Measurements from ENCODE around the gene SPINK4. TPM values are rescaled to one million over a fixed set of nuclear protein-coding genes. Genes with fewer than 3 reads are reported as not detected.

SPINK4 gene
- total RNA-seq, 2 experiments from 2014 or later: not detected

DNA sequence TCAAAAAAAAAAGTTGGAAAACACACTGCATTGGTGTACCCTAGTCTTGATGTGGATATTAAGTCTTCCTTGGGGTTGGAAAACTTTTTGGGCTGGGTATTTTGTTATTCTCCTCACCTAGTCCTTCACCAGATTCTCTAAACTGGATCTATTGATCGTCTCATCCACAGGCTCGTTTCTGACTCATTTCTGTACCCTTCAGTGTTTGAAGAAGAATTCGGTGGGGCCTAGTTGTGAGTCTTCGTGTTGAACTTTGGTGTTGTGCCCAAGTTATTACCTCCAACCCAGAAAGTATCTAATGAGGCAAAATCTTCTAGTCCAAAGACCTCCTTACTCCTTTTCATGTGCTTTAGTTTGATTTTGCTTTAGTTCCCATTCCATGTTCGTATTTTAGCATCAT, 51.9 kb downstream of the SPINK4 start:
- POLR2A ChIA-PET: no interaction called here
- H3K4me1 Mint-ChIP-seq: peaks cover 45% of the 10 kb centered on the region
- DNase-seq: no peak

DNA sequence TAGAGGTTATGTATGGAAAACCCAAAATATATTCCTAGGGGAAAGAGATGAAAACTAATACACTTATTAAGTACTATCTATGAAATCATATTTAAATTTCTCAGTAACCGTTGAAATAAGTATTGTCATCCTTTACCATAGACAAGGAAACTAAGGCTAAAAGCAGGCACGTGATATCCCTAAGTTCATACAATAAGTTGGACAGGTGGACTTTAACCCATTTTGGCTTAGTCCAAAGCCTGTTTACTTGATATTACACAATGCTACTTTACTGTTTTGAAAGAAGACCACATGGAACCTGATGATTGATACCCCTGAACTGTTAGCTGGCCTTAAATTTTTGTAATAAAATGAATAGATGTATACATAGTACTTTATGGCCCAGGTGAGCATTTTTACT, 53.8 kb downstream of the SPINK4 start:
- no peak overlapping the region for H3K27ac Mint-ChIP-seq
- ATAC-seq (ENCODE audit: low read depth) (no peak), DNase-seq (no peak)
- H3K4me1 Mint-ChIP-seq: peaks cover 56% of the 10 kb centered on the region
- H3K27me3 Mint-ChIP-seq: no peaks in the 10 kb centered on the region
- H3K4me3 Mint-ChIP-seq: no peak overlapping the region
- peaks cover 36% of the 10 kb centered on the region for H3K36me3 Mint-ChIP-seq
- no peaks in the 10 kb centered on the region for H3K9me3 Mint-ChIP-seq
- POLR2A ChIA-PET: no interaction called here

More for the DNA sequence above, 51.9 kb downstream of the SPINK4 start:
- peaks cover 27% of the 10 kb centered on the region for H3K36me3 Mint-ChIP-seq
- no peak for ATAC-seq (ENCODE audit: low read depth)
- no peaks in the 10 kb centered on the region for H3K9me3 Mint-ChIP-seq
- peak overlapping the region; percentile 93 for H3K4me3 Mint-ChIP-seq
- no peaks in the 10 kb centered on the region for H3K27me3 Mint-ChIP-seq
- H3K27ac Mint-ChIP-seq: peak overlapping the region; percentile 98

DNA sequence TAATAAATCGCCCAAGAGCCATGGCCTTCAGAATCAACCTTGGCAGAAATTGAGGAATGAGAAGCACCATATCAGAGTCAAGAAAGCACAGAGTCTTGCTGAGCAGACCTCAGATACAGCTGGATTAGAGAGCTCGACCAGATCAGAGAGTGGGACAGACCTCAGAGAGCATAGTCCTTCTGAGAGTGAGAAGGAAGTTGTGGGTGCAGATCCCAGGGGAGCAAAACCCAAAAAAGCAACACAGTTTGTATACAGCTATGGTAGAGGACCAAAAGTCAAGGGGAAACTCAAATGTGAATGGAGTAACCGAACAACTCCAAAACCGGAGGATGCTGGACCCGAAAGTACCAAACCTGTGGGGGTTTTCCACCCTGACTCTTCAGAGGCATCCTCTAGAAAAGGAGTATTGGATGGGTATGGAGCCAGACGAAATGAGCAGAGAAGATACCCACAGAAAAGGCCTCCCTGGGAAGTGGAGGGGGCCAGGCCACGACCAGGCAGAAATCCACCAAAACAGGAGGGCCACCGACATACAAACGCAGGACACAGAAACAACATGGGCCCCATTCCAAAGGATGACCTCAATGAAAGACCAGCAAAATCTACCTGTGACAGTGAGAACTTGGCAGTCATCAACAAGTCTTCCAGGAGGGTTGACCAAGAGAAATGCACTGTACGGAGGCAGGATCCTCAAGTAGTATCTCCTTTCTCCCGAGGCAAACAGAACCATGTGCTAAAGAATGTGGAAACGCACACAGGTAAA, 54.9 kb downstream of the SPINK4 start:
- DNase-seq (no peak), ATAC-seq (ENCODE audit: low read depth) (no peak)
- Mint-ChIP-seq H3K4me3 (peak overlapping the region; percentile 20), H3K27ac (peak overlapping the region; percentile 28), H3K4me1 (peaks cover 59% of the 10 kb centered on the region), H3K9me3 (no peaks in the 10 kb centered on the region), H3K36me3 (peaks cover 42% of the 10 kb centered on the region), H3K27me3 (no peaks in the 10 kb centered on the region)
- POLR2A ChIA-PET: no interaction called here

DNA sequence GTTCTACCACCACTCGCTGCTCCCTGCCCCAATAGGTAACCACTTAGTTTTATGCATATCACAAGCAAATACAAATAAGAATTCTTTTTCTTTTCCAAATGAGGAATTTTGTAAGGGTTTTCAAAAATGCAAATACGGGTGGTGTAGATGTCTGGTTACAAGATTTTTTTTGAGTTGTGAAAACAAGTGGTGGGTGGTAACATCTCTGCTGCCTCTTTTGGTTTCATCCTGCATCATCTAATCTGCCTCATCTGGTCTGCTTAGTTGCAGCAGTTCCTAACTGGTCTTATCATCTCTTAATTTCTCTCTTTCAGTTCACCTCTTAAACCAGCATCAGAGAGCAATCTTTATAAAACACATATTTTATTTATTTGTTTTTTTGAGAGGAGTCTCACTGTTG, 55.6 kb downstream of the SPINK4 start:
- Mint-ChIP-seq H3K27ac (peak overlapping the region; percentile 63), H3K4me3 (no peak overlapping the region), H3K36me3 (peaks cover 42% of the 10 kb centered on the region), H3K4me1 (peaks cover 59% of the 10 kb centered on the region), H3K27me3 (no peaks in the 10 kb centered on the region), H3K9me3 (no peaks in the 10 kb centered on the region)
- POLR2A ChIA-PET: interaction anchor here (1.0 kb wide), 1 partner anchor 270 kb away, joined by 3 read pairs; the partner anchor contains the start of gene DNAJA1
- DNase-seq: no peak
- ATAC-seq (ENCODE audit: low read depth): no peak

DNA sequence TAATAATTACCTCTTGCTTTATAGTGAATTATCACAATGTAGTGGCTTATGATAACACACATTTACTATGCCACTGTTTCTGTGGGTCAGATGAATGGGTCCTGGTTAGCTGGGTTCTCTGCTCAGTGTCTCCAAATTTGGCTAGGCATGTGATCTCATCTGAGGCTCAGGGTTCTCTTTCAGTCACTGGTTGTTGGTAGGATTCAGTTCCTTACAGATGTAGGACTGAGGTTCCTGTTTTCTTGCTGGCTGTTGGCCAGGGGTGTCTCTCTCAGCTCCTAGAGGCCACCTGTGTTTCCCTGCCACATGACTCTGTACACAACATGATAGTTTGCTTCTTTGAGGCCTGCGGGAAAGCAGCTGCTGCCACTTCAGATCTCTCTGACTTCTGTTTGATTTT, 57.5 kb downstream of the SPINK4 start:
- POLR2A ChIA-PET: no interaction called here
- H3K4me1 Mint-ChIP-seq: peaks cover 50% of the 10 kb centered on the region

More for the DNA sequence above, 57.5 kb downstream of the SPINK4 start:
- DNase-seq (no peak), ATAC-seq (ENCODE audit: low read depth) (peak; percentile 44)
- Mint-ChIP-seq H3K27me3 (no peaks in the 10 kb centered on the region), H3K27ac (peak overlapping the region; percentile 50), H3K4me3 (peak overlapping the region; percentile 51), H3K36me3 (peaks cover 36% of the 10 kb centered on the region), H3K9me3 (no peaks in the 10 kb centered on the region)

Other genes with a start within 250 kb of the SPINK4 start
- gene APTX, start 238.5 kb upstream of the SPINK4 start, total RNA-seq: 10 to 100 TPM; 29.4 to 30.4 TPM
- 100 to 1,000 TPM in 1 of 2 experiments, 10 to 100 TPM in 1; 99.1 to 102 TPM for gene DNAJA1, start 214.9 kb upstream of the SPINK4 start, total RNA-seq
- gene SMU1, start 163.5 kb upstream of the SPINK4 start, total RNA-seq: 10 to 100 TPM; 22.2 to 22.9 TPM
- 10 to 100 TPM; 34.6 to 35.7 TPM for gene B4GALT1, start 72.8 kb upstream of the SPINK4 start, total RNA-seq
- 10 to 100 TPM; 63.8 to 73.2 TPM for gene BAG1, start 24.5 kb downstream of the SPINK4 start, total RNA-seq
- gene CHMP5, start 24.9 kb downstream of the SPINK4 start, total RNA-seq: 10 to 100 TPM; 96.1 to 97.1 TPM
- gene NFX1, start 50.3 kb downstream of the SPINK4 start, total RNA-seq: 10 to 100 TPM; 47.4 to 48.2 TPM
- gene AQP7, start 162.4 kb downstream of the SPINK4 start, total RNA-seq: not detected
- 10 to 100 TPM; 29.1 to 32.0 TPM for gene AQP3, start 207.4 kb downstream of the SPINK4 start, total RNA-seq
- 10 to 100 TPM; 30.1 to 33.2 TPM for gene NOL6, start 233.8 kb downstream of the SPINK4 start, total RNA-seq